ENCODE results near the gene ECPAS.
A peak's percentile ranks its signal among the peaks of the same experiment; 100 is the strongest.
"Not testable (repeated sequence)": the region's sequence is repeated elsewhere in the genome, so short reads cannot be mapped to it uniquely, and the experiment has no call there.

ECPAS gene, protein sequence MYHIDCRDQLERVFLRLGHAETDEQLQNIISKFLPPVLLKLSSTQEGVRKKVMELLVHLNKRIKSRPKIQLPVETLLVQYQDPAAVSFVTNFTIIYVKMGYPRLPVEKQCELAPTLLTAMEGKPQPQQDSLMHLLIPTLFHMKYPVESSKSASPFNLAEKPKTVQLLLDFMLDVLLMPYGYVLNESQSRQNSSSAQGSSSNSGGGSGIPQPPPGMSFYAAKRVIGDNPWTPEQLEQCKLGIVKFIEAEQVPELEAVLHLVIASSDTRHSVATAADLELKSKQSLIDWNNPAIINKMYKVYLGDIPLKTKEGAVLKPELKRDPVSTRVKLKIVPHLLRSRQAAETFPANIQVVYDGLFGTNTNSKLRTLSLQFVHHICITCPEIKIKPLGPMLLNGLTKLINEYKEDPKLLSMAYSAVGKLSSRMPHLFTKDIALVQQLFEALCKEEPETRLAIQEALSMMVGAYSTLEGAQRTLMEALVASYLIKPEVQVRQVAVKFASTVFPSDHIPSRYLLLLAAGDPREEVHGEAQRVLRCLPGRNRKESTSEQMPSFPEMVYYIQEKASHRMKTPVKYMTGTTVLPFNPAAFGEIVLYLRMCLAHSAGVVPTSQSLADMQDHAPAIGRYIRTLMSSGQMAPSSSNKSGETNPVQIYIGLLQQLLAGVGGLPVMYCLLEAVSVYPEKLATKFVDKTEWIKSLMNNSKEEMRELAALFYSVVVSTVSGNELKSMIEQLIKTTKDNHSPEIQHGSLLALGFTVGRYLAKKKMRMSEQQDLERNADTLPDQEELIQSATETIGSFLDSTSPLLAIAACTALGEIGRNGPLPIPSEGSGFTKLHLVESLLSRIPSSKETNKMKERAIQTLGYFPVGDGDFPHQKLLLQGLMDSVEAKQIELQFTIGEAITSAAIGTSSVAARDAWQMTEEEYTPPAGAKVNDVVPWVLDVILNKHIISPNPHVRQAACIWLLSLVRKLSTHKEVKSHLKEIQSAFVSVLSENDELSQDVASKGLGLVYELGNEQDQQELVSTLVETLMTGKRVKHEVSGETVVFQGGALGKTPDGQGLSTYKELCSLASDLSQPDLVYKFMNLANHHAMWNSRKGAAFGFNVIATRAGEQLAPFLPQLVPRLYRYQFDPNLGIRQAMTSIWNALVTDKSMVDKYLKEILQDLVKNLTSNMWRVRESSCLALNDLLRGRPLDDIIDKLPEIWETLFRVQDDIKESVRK (N-terminal part only)

DNA sequence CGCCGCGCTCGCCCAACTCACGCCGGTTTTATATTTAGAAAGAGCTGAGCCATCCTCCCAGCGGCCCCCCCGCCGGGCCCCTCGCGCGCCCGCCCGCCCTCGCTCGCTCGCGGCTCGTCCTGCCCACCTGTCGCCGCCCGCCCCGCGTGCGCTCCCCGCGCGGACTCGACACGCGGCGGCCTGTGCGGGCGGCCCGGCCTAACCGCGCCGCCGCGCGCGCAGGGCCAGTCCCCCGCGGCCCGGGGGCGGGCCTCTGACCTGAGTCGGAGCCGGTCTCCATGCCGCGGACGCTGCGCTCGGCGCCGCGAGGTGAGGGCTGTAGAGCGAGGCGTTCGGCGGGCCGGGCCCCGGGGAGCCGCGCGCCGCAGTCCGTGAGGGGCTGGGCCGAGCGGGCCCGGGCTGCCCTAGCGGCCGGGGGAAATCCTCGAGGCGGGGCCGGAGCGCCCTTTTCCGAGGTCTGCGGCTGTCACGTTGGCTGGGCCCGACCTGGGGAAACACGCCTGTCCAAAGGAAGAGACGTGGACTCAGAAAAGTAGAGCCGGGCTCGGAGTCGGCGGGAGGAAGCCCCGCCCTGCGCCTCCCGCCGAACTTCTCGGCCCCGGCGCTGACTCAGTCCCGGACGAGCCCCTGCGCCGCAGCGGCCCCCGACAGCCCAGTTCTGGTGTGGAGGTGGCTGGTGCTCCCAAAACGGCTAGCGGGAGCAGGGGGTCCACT, at the start of gene ECPAS:
Gene ECPAS (minus strand): TSS at position 526 of the 714 bp plus-strand sequence. CDS start 11,465 bp downstream, outside the sequence.
- peak; percentile 89 to 94 (median 92) for DNase-seq

DNA sequence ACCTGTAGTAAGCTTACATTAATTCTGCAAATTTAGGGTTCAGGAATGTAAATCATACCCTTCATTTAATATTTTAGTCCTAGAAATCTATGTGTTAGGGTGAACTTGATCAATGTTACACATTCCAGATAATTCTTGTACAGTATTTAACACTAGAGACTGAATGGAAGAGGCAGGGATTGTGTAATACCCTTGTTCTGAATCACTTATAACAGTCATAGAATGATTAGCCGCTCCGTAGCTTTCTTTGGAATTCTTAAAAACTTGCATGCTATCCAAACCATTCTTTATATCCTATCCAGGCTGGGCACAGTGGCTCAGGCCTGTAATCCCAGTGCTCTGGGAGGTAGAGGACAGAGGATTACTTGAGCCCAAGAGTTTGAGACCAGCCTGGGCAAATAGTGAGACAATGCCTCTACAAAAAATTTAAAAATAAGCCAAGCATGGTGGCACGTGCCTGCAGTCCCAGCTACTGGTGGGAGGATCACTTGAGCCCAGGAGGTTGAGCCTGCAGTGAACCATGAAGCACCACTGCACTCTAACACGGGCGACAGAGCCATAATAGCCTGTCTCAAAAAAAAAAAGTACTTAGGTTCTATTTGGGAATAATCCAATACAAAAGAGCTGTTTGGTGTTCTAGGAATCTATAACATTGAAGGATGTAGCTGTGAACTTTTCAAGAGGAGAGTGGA, 49.1 kb upstream of the ECPAS start:
- DNase-seq = no peak

DNA sequence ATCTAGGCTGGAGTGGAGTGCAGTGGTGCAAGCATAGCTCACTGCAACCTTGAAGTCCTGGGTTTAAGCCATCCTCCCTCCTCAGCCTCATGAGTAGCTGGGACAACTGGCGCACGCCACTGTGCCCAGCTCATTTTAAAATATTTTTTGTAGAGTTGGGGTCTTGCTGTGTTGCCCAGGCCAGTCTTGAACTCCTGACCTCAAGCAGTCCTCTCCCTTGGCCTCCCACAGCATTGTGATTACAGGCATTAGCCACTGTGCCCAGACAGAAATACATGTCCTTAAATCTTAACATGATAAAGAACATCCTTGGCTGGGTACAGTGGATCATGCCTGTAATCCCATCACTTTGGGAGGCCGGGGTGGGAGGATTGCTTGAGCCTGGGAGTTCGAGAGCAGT, 47.5 kb upstream of the ECPAS start:
- DNase-seq = no peak

DNA sequence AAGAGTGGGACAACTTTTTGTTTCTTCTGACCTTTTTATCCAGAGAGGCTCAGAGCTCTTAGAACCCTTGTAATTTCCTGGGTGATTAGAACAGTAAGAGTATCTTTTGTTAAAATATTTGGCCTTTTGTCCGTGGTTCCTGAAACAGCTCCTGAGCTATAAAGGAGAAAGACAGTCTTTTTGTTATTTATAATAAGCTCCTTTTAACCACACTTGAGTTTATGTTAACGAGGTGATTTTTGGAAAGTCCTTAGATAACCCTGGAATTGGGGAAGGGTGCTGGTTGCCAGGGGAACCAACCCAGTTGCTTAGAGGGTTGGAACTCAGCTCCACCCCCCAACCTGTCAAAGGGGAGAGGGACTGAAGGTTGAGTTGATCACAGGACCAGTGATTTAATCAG, 45.6 kb upstream of the ECPAS start:
- DNase-seq = no peak

DNA sequence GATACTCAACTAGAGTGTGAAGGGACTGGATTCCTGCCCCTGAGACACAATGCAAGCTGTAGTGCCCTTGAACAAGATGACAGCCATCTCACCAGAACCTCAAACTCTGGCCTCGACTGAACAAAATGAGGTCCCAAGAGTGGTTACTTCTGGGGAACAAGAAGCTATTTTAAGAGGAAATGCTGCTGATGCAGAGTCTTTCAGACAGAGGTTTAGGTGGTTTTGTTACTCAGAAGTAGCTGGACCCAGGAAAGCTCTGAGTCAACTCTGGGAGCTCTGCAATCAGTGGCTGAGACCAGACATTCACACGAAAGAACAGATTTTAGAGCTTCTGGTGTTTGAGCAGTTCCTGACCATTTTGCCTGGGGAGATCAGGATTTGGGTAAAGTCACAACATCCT, 43.2 kb upstream of the ECPAS start:
- no peak for DNase-seq

DNA sequence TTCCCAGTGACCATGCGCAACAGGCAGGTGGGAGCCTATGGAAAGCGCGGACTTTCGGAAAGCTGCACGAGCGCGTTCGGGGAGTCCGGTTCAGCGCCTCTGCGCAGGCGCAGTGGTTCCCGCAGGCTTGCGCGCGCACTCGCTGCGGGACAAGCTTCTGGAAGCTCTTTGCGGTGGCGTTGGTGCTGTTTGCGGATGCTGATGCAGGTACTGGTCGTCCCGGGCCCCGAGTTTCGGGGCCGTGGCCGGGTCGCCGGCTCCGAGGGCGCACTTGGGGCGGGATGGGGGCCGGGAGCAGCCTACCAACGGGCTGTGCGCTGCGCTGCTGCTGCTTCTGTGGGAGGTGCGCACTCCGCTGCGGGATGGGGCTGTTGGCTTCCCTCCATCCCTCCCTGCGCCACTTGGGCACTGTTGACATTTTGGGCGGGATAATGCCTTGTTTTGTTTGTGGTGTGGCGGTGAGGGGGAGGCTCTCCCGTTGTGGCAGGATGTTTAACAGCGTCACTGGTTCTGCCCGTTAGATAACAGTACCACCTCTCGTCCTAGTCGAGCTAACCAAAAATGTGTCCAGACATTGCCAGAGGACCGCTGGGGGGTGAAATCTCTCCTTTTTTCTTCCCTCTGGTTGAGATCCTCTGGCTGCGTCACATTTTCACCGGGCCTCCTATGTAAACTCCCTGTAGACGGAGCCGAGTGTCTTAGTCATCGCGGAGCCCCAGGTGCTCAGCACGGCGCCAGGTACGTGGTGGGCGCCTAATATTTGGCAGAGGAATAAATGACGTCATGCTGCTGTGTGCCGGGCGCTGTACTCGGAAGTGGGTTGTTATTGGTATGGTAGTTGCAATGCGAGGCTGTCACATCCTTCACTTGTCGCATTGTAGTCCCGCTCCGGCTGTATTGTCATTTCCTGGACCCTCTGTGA, 41.1 kb upstream of the ECPAS start, which contains the start of gene ZNF483:
Gene ZNF483 (plus strand): TSS at position 124 of the 922 bp plus-strand sequence. CDS start 2,217 bp downstream, outside the sequence.
- peak; percentile 66 to 83 (median 70) for DNase-seq

DNA sequence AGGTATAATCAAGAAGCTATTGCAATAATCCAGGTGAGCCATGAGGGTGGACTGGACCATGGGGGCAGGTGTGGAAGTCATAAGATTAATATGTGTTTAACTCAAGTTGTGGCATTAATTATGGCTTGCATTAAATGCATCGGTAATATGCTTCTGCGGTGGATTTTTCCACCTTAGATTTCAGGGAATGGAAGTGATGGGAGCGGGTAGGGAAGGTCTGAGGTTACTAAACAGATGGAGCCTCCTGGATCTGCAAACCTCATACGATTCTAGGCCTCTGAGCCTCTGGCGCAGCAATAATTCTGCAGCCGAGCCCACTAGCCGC, 40.5 kb upstream of the ECPAS start:
- DNase-seq = no peak

DNA sequence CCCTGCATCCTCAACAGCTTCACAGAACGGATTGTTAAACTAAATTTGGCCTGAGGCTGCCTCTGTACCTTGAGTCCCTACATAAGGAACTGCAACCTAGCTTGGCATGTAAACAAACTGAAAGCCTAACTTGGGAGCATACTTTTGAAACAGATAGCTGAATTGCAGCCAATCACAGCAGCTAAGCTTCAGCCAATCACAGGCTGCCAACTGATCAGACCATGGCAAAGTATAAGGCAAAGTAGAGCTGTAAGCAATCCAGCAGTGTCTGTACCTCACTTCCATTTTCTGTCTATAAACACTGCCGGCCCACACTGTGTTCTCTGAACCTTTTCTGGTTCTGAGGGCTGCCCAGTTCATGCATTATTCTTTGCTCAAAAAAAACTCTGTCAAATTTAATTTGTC, 31.9 kb upstream of the ECPAS start:
- no peak for DNase-seq

DNA sequence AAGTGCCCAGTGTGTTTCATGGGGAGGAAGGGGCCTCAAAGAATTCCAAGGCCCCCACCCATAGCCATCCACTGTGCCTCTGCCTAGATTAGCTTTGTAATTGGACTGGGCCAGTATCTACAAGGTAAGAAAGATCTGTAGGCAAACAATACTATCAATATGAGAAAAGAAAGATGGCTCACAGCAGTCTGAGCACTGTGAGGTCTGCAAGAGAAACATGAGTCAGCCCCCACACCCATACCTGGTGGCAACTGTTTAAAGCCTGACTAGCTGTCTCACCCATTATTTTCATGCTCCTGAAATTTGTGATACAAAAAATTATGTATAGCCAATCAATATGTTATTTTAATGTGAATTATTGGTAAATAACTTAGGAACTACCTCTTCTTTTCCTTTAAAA, 30.8 kb upstream of the ECPAS start:
- no peak for DNase-seq

DNA sequence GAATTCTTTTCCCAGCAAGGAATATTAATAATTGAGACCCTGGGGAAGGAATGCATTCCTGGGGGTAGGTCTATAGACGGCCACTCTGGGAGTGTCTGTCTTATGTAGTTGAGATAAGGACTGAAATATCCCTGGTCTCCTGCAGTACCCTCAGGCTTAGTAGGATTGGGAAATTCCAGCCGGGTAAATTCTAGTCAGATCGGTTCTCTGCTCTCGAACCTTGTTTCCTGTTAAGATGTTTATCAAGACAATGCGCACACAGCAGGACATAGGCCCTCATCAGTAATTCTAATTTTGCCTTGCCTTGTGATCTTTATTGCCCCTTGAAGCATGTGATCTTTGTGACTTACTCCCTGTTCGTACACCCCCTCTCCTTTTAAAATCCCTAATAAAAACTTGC, 27.4 kb upstream of the ECPAS start:
- not testable (repeated sequence) for DNase-seq

DNA sequence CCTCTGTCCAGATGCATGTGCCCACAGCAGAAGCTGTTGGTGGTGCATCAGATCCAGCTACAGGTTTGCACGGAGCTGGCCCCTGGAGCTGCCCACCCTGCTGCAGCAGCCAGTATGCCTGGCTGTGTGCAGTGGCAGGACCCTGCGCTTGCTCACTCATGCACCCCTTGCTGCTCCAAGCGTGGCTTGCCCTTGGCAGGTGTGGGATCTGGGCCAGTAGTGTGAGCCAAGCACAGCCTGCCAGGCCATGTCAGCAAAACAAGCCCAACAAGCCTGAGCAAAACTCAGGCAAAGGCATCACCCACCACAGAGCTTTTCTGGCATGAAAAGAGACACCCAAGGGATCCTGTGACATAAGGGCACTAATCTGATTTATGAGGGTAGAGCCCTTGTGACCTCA, 18.3 kb upstream of the ECPAS start:
- DNase-seq = no peak

DNA sequence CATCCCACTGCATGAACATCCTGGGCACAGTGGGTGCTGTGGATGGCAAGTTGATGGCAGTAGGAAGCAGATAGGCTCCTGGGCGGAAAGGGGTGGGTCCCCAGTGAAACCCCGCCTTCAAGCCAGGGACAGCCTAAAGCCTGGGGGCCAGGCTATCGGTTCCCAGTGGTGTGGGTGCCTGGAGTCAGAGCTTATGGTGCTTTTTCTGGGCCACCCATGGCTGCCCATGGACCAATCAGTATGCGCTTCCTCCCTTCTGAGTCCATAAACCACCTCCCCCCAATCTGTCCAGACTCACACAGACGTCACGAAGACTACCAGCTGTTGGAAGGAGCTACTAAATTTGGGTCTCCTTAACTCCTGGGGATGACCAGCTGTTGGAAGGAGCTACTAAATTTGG, 17.5 kb upstream of the ECPAS start:
- DNase-seq = no peak

DNA sequence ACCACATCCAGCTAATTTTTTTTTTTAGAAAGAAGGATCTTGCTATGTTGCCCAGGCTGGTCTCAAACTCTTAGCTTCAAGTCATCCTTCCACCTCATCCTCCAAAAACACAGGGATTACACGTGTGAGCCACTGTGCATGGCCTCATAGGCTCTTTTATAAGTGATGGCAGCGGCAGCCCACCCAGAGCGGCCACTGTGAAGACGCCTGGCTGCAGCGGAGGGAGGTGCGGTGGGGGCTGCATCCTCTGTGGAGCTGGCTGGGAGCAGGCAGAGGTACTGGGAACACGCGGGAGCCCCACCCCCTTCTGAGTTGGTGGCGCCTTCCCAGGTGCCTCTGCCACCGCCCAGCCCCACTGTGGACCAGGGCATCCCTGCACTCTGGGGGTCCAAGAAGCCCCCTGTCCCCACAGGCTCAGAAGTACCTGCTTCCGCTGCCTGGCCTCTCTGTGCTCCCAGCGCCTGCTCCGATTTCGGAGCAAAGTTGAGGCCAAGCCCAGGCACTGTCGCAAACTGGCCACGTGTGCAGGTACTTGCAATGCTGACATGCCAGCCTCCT, 16.9 kb upstream of the ECPAS start:
- no peak for DNase-seq

DNA sequence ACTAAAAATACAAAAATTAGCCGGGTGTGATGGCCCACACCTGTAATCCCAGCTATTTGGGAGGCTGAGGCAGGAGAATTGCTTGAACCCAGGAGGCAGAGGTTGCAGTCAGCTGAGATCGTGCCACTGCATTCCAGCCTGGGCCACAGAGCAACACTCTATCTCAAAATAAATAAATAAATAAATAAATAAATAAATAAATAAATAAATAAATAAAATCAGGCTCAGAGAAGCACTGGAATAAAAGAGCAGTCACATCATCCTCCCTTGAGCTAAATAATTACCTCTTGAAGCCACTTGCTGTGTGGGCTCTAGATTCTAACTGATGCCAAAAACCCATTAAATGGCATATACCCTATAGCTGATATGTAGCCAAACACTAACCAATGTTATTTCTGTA, 13.0 kb upstream of the ECPAS start:
- DNase-seq = not testable (repeated sequence)

DNA sequence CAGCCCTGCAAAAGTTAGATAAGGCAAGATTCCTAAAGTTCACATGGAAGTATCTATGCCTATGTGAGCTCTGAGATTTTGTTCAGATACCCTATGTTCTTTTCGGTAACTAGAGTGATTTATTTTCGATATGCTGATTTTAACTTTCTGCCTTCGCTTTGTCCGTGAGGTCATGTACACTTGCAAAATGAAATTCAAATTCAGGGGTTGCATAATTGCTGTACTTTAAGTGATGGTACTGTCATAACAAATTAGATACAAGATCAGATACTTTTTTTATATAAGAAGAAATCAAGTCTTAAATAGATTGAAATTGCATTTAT, 350 bp upstream of the ECPAS start:
- peak in 2 of 3 donors; percentile 52 to 59 for DNase-seq

DNA sequence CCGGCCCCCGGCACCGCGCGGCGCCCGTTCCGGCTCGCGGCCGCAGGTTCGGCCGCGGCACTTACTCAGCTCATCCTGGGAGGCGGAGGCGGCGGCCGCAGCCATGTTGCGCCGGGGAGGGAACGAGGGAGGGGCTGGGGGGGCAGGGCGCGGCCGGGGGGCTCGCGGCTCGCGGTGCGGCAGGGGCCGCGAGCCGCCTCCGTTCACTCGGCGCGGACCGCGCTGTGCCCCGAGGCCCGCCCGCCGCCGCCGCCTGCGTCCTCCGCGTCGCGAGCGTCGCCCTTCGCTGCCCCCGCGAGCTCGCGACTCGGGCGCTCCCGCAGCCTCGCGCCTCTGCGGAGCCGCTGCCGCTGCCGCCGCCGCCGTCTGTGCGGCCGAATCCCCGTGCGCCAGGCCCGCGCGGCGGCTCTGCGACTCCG, 735 bp downstream of the ECPAS start:
- peak; percentile 64 to 81 (median 66) for DNase-seq

DNA sequence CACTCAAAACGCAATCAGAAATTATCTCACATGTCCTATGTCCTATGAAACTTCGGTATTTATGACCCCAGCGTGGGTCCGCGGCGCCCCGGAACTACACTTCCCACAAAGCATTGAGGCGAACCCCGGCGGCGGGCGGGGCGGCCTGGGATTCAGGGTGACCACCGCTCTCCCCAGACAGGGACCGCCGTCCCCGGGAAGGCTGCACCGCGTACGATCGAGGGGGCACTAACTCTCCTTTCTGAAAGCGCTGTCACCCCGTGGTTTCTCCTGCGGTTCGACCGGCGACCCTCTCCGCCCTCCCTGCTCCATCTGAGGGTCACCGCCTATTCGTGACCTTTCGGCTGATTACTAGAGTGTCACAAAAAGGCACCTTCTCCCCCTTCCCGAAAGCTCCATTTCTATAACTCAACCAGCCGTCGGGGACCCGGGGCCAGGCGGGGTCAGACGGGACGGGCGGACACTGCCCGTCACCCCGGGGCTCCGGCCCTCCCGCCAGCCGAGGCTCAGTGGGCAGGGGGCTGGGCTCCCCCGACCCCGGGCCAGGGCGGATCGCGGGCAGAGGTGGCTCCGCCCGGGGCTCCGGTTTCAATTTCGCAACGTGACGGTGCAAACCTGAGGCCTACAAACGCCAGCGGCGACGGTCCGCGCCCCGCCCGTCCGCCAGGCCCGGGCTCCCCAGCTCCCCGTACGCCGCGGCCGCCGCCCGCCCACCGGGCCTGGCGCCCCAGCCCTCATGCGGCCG, 1.3 kb downstream of the ECPAS start:
- peak; percentile 76 to 90 (median 79) for DNase-seq

DNA sequence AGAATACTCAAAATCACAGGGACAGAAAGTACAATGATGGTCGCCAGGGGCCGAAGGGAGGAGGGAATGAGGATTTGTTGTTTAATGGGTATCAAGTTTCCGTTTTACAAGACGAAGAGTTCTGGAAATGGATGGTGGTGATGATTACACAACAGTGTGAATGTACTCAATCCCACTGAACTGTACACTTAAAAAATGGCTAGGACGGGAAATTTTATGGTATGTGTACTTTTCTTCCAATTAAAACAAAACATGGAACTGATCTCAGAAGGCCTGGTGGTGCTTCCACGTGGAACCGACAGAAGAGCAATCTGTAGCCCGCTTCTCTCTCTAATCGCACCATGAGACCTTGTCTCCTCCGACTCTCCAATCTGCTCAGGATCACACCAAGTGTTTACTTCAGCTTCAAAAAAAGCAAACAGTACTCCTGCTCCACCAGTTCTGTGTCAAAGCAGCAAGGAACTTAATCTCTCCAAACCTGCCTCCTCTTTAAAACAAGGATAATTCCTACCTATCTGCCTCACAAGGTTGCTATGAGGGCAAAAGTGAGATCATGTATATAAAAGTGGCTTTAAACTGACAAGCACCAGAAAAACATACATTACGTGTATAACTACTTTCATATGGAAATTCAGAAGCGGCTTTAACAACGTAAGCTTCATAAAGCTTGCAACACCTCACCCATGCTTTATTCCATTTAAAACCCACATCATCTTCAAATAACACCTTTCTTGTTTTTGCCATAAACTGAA, 2.1 kb downstream of the ECPAS start:
- DNase-seq = no peak

DNA sequence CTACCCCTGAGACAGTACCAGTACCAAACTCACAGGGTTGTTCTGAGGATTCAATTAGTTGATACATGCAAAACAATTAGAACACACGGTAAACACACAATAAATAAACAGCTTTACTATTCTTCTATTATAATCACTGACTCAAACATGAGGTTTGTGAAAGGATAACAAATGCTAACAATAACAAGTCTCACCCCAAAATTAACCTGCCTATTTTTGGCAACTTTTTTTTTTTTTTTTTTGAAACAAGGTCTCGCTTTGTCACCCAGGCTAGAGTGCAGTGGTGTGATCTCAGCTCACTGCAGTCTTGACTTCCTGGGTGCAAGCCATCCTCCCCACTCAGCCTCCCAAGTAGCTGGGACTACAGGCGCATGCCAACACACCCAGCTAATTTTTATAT, 6.5 kb downstream of the ECPAS start:
- no peak for DNase-seq

Measured in suppressor macrophage treated with lipopolysaccharide for 1 hour (primary cell).